GM12891 (cell line): ENCODE data around the gene GDPD5.

Experiments used
- POLR2A ChIP-seq: IDR thresholded peaks from 2 replicates; pipeline ENCODE4 v1.6.1; 2011; ENCODE audit warnings: low read depth, low read length, control low read depth
- POLR2AphosphoS5 ChIP-seq: IDR thresholded peaks from 2 replicates; pipeline ENCODE4 v1.6.1; 2011; ENCODE audit warnings: low read depth, low read length, control low read depth
- POU2F2 ChIP-seq: IDR thresholded peaks from 2 replicates; pipeline ENCODE4 v1.6.1; 2011; ENCODE audit warnings: low read depth, mild to moderate bottlenecking, control low read depth, low read length, moderate library complexity
- SPI1 ChIP-seq: IDR thresholded peaks from 2 replicates; pipeline ENCODE4 v1.6.1; 2011; ENCODE audit warnings: low read depth, low read length, control low read depth
- TAF1 ChIP-seq: IDR thresholded peaks from 2 replicates; pipeline ENCODE4 v1.6.1; 2011; ENCODE audit warnings: low read depth, low read length, control low read depth

GRCh38 chr11:75563978-75564552, 38.3 kb upstream of the GDPD5 start:
- TF ChIP-seq POLR2AphosphoS5 (no peak), POLR2A (no peak), SPI1 (no peak), TAF1 (no peak), POU2F2 (no peak)
